GM12878 (cell line): ENCODE data around the gene TAPBP. TPM values are rescaled to one million over a fixed set of nuclear protein-coding genes. Genes with fewer than 3 reads are reported as not detected.

Source experiments
- CBFB ChIP-seq: IDR thresholded peaks from 2 replicates; pipeline ENCODE4 v1.6.1; 2016; ENCODE audit warnings: antibody characterized with exemption, low read depth
- CREB1 ChIP-seq: IDR thresholded peaks from 2 replicates; pipeline ENCODE4 v1.6.1; 2012; ENCODE audit warnings: low read depth, mild to moderate bottlenecking, inconsistent platforms
- E4F1 ChIP-seq: fragments of 450-650 bp; IDR thresholded peaks from 2 replicates; pipeline ENCODE4 v1.6.1; 2018; ENCODE audit warnings: borderline replicate concordance, mild to moderate bottlenecking; ENCODE audit not compliant: partially characterized antibody
- FOXK2 ChIP-seq: fragments of 450-650 bp; IDR thresholded peaks from 2 replicates; pipeline ENCODE4 v1.6.1; 2017; ENCODE audit warnings: mild to moderate bottlenecking, moderate library complexity
- GABPA ChIP-seq: IDR thresholded peaks from 2 replicates; pipeline ENCODE4 v1.6.1; 2014; ENCODE audit warnings: antibody characterized with exemption, low read depth, mild to moderate bottlenecking, inconsistent platforms
- HCFC1 ChIP-seq: fragments of 150-350 bp; IDR thresholded peaks from 2 replicates; pipeline ENCODE4 v1.6.1; 2014; ENCODE audit warnings: low read length
- IKZF1 ChIP-seq: fragments of 450-650 bp; conservative IDR thresholded peaks from 2 replicates; pipeline ENCODE4 v1.6.1; 2017; ENCODE audit warnings: antibody characterized with exemption, mild to moderate bottlenecking
- KLF5 ChIP-seq: fragments of 450-650 bp; IDR thresholded peaks from 2 replicates; pipeline ENCODE4 v1.6.1; 2014; ENCODE audit warnings: mild to moderate bottlenecking; ENCODE audit not compliant: partially characterized antibody
- LARP7 ChIP-seq: fragments of 450-650 bp; IDR thresholded peaks from 2 replicates; pipeline ENCODE4 v1.6.1; 2017; ENCODE audit warnings: mild to moderate bottlenecking
- MYB ChIP-seq: fragments of 150-350 bp; IDR thresholded peaks from 2 replicates; pipeline ENCODE4 v1.6.1; 2014; ENCODE audit warnings: mild to moderate bottlenecking, low read depth, low read length, borderline replicate concordance
- MYC ChIP-seq: IDR thresholded peaks from 2 replicates; pipeline ENCODE4 v1.6.1; 2011; ENCODE audit warnings: mild to moderate bottlenecking, low read length, moderate library complexity, inconsistent platforms; ENCODE audit not compliant: insufficient read depth, insufficient replicate concordance, insufficient read length, severe bottlenecking
- NBN ChIP-seq: fragments of 450-650 bp; IDR thresholded peaks from 2 replicates; pipeline ENCODE4 v1.6.1; 2016
- NFIC ChIP-seq: IDR thresholded peaks from 2 replicates; pipeline ENCODE4 v1.6.1; 2012; ENCODE audit warnings: low read depth, mild to moderate bottlenecking, inconsistent platforms, low read length, moderate library complexity
- NKRF ChIP-seq: fragments of 450-650 bp; conservative IDR thresholded peaks from 2 replicates; pipeline ENCODE4 v1.6.1; 2017; ENCODE audit warnings: mild to moderate bottlenecking, moderate library complexity
- NRF1 ChIP-seq: conservative IDR thresholded peaks from 2 replicates; pipeline ENCODE4 v1.6.1; 2011; ENCODE audit warnings: mild to moderate bottlenecking, low read depth, low read length, improper control_type of control experiment
- POLR2A ChIP-seq: IDR thresholded peaks from 2 replicates; pipeline ENCODE4 v1.6.1; 2011; ENCODE audit warnings: low read depth, mild to moderate bottlenecking, low read length
- POLR2AphosphoS2 ChIP-seq: IDR thresholded peaks from 2 replicates; pipeline ENCODE4 v1.6.1; 2011; ENCODE audit warnings: low read depth, mild to moderate bottlenecking, low read length, improper control_type of control experiment, moderate library complexity
- RAD51 ChIP-seq: fragments of 450-650 bp; IDR thresholded peaks from 2 replicates; pipeline ENCODE4 v1.6.1; 2016; ENCODE audit warnings: moderate library complexity, mild to moderate bottlenecking, inconsistent platforms
- RELA ChIP-seq: fragments of 450-650 bp; IDR thresholded peaks from 2 replicates; pipeline ENCODE4 v1.8.0; 2014; ENCODE audit warnings: borderline replicate concordance; ENCODE audit not compliant: partially characterized antibody
- SIX5 ChIP-seq: IDR thresholded peaks from 2 replicates; pipeline ENCODE4 v1.6.1; 2011; ENCODE audit warnings: mild to moderate bottlenecking, low read depth, low read length, moderate library complexity; ENCODE audit not compliant: severe bottlenecking
- TBL1XR1 ChIP-seq: IDR thresholded peaks from 2 replicates; pipeline ENCODE4 v1.6.1; 2012; ENCODE audit warnings: low read depth, low read length, improper control_type of control experiment
- TCF7 ChIP-seq: IDR thresholded peaks from 2 replicates; pipeline ENCODE4 v1.6.1; 2014; ENCODE audit warnings: antibody characterized with exemption, borderline replicate concordance
- ZBTB40 ChIP-seq: fragments of 450-650 bp; IDR thresholded peaks from 2 replicates; pipeline ENCODE4 v1.6.1; 2016; ENCODE audit warnings: mild to moderate bottlenecking, moderate library complexity, borderline replicate concordance
- polyA plus RNA-seq, 11 experiments: library from polyadenylated mRNA; depleted of rRNA in 4 of 11; unstranded in 6 of 11; stranded (reverse) in 5 of 11; fragments of >200 nt; fragmentation: Nextera tagmentation in 4 of 11; fragmentation: Illumina TruSeq in 1 of 11; extraction: Ambion mirVana in 4 of 11; extraction: Trizol in 1 of 11; gene quantifications; 1 replicate in 1 of 11; 2 replicates in 10 of 11; pipeline versions ENCODE4 v1.2.1 to v1.2.3, GENCODE V29; 2011 to 2016; ENCODE audit warnings: inconsistent platforms in 2 of 11, missing spikeins in 2 of 11, low read depth in 1 of 11
- total RNA-seq, 4 experiments: library from RNA; depleted of rRNA in 3 of 4; stranded (reverse); fragments of >200 nt in 3 of 4; fragmentation: Illumina TruSeq in 1 of 4; extraction: Trizol in 1 of 4; gene quantifications; 2 replicates each; pipeline versions ENCODE4 v1.2.1 to v1.2.3, GENCODE V29; 2013 to 2021

Gene TAPBP
- total and polyA plus RNA-seq, 10 of the 15 experiments (the other 5 are each of a cell fraction or from before 2014, with no cell fraction given) = 14.6 to 210 (median 78.1) TPM

GRCh38 chr6:33288921-33289783 lies 24.7 kb downstream of the TAPBP start, which contains the start of the genes PFDN6 and WDR46 (continued):
- TF ChIP-seq MYC = peak; percentile 76
- peak; percentile 60 for TF ChIP-seq E4F1
- peak; percentile 45 for TF ChIP-seq RELA
- peak; percentile 73; the same call in 1 of the 2 replicates for TF ChIP-seq POLR2AphosphoS2
- TF ChIP-seq NRF1 = no peak
- 0 out of 2 replicates have a peak, but pooled peaks have one; percentile 12 for TF ChIP-seq LARP7
- peak; percentile 41; the same call in 1 of the 2 replicates for TF ChIP-seq NBN
- peak; percentile 90 for TF ChIP-seq SIX5
- no peak for TF ChIP-seq TCF7
- peak; percentile 66 for TF ChIP-seq CREB1
- peak; percentile 99 for TF ChIP-seq IKZF1
- TF ChIP-seq GABPA = peak; percentile 100
- peak; percentile 65 for TF ChIP-seq POLR2A
- no peak; the same call in 1 of the 2 replicates for TF ChIP-seq RAD51
- peak; percentile 91 for TF ChIP-seq FOXK2
- TF ChIP-seq HCFC1 = peak; percentile 90
- TF ChIP-seq TBL1XR1 = 0 out of 2 replicates have a peak, but pooled peaks have one; percentile 25
- TF ChIP-seq KLF5 = peak; percentile 68
- TF ChIP-seq NKRF = peak; percentile 98
- TF ChIP-seq NFIC = peak; percentile 49; the same call in 1 of the 2 replicates
- peak; percentile 99 for TF ChIP-seq ZBTB40
- no peak for TF ChIP-seq MYB
- peak; percentile 48; the same call in 1 of the 2 replicates for TF ChIP-seq CBFB
